T-helper 1 cell treated with Interleukin-12 subunit alpha and Interleukin-12 subunit beta and Interleukin-4 antibody, amounts not matched to agents 30 ng/mL and 1 ng/mL, for 36 hours (primary cell): ENCODE data around the gene MEGF9. TPM values are rescaled to one million over a fixed set of nuclear protein-coding genes. Genes with fewer than 3 reads are reported as not detected.

Source experiments
- intact Hi-C: fragments of 100-400 bp; cut with micrococcal nuclease; formaldehyde crosslinking; loops from one replicate; pipeline ENCODE4 v1.15.1; 2024
- total RNA-seq: library from RNA; stranded (reverse); gene quantifications from 2 replicates; pipeline ENCODE4 v1.2.3, GENCODE V29; 2022

MEGF9 gene
- total RNA-seq, 1 donor from 2014 or later = 10.1 TPM

GRCh38 chr9:120734607-120735410, 20.5 kb upstream of the MEGF9 start:
- intact Hi-C loops = no loop called here

GRCh38 chr9:120733190-120733589, 18.9 kb upstream of the MEGF9 start:
- intact Hi-C loops = no loop called here

- intact Hi-C loops = no loop called here
Measured at GRCh38 chr9:120730654-120731514, 16.6 kb upstream of the MEGF9 start.

- intact Hi-C loops = no loop called here
Measured at GRCh38 chr9:120729791-120730241, 15.5 kb upstream of the MEGF9 start.

GRCh38 chr9:120726484-120726883, 12.2 kb upstream of the MEGF9 start:
- intact Hi-C loops = loop anchor here (1.0 kb wide), 1 partner anchor 12 kb away; the partner anchor contains the start of gene MEGF9

- intact Hi-C loops = loop anchor here (1.0 kb wide), 1 partner anchor 12 kb away; the partner anchor contains the start of gene MEGF9
Measured at GRCh38 chr9:120725907-120726306, 11.6 kb upstream of the MEGF9 start.

GRCh38 chr9:120724757-120725400, 10.6 kb upstream of the MEGF9 start:
- intact Hi-C loops = no loop called here

- intact Hi-C loops = no loop called here
Measured at GRCh38 chr9:120723565-120723964, 9.3 kb upstream of the MEGF9 start.

GRCh38 chr9:120720404-120720803, 6.1 kb upstream of the MEGF9 start:
- intact Hi-C loops = no loop called here

GRCh38 chr9:120718316-120718715, 4.0 kb upstream of the MEGF9 start:
- intact Hi-C loops = no loop called here

GRCh38 chr9:120717176-120717575, 2.9 kb upstream of the MEGF9 start:
- intact Hi-C loops = no loop called here

- intact Hi-C loops = no loop called here
Measured at GRCh38 chr9:120716483-120716882, 2.2 kb upstream of the MEGF9 start.

GRCh38 chr9:120715389-120715924, 1.2 kb upstream of the MEGF9 start:
- intact Hi-C loops = loop anchor here (2.0 kb wide), 1 partner anchor 211 kb away; the partner anchor contains the start of gene TRAF1

- intact Hi-C loops = loop anchor here (1.0 to 5.0 kb wide), 11 partner anchors 11 to 637 kb away; partner anchors contain the start of genes CDK5RAP2, CNTRL, FBXW2 and TRAF1
Measured at GRCh38 chr9:120714846-120715388, 647 bp upstream of the MEGF9 start.

- intact Hi-C loops = loop anchor here (1.0 to 5.0 kb wide), 12 partner anchors 13 to 639 kb away; partner anchors contain the start of genes CDK5RAP2, CNTRL, FBXW2 and TRAF1
Measured at GRCh38 chr9:120713257-120714087, 798 bp downstream of the MEGF9 start.

- intact Hi-C loops = loop anchor here (2.0 to 5.0 kb wide), 2 partner anchors 20 to 640 kb away; no protein-coding TSS in a partner anchor
Measured at GRCh38 chr9:120712539-120713031, 1.7 kb downstream of the MEGF9 start.

GRCh38 chr9:120711841-120712538, 2.3 kb downstream of the MEGF9 start:
- intact Hi-C loops = loop anchor here (2.0 to 5.0 kb wide), 2 partner anchors 19 to 640 kb away; no protein-coding TSS in a partner anchor

GRCh38 chr9:120711354-120711753, 2.9 kb downstream of the MEGF9 start:
- intact Hi-C loops = loop anchor here (5.0 kb wide), 1 partner anchor 641 kb away; no protein-coding TSS in a partner anchor
